Loucy (cell line): Measurements from ENCODE around the gene ZNF142.

Experiments used
- H2AFZ ChIP-seq: fragments of 200-600 bp; sonication (generic); 2 replicates; pipeline ENCODE4 v1.6.0; 2016; ENCODE audit warnings: antibody characterized with exemption, mild to moderate bottlenecking, low read length, moderate library complexity
- H3F3A ChIP-seq: fragments of 200-600 bp; 2 replicates; pipeline ENCODE4 v1.6.0; 2016; ENCODE audit warnings: antibody characterized with exemption, low read depth, mild to moderate bottlenecking
- H3K27me3 ChIP-seq: fragments of 200-600 bp; sonication (generic); 2 replicates; pipeline ENCODE4 v1.6.1; 2014; ENCODE audit warnings: low read length, mild to moderate bottlenecking; ENCODE audit not compliant: insufficient read depth, poor library complexity, severe bottlenecking
- H3K36me3 ChIP-seq: fragments of 200-600 bp; sonication (generic); 2 replicates; pipeline ENCODE4 v1.6.1; 2016; ENCODE audit warnings: low read length; ENCODE audit not compliant: insufficient read depth
- H3K4me1 ChIP-seq: fragments of 200-600 bp; sonication (generic); 2 replicates; pipeline ENCODE4 v1.5.1; 2014; ENCODE audit warnings: low read length, mild to moderate bottlenecking; ENCODE audit not compliant: insufficient read depth, poor library complexity, severe bottlenecking
- H3K4me2 ChIP-seq: fragments of 200-600 bp; sonication (generic); 2 replicates; pipeline ENCODE4 v1.6.0; 2014; ENCODE audit warnings: antibody characterized with exemption, low read length, low read depth, mild to moderate bottlenecking; ENCODE audit not compliant: poor library complexity, severe bottlenecking
- H3K4me3 ChIP-seq: fragments of 200-600 bp; sonication (generic); 2 replicates; pipeline ENCODE4 v1.5.1; 2014; ENCODE audit warnings: low read length, mild to moderate bottlenecking, mixed read lengths; ENCODE audit not compliant: poor library complexity, severe bottlenecking
- H3K79me2 ChIP-seq: fragments of 200-600 bp; sonication (generic); 2 replicates; pipeline ENCODE4 v1.6.1; 2014; ENCODE audit warnings: low read length; ENCODE audit not compliant: insufficient read depth
- H3K9ac ChIP-seq: fragments of 200-600 bp; sonication (generic); 2 replicates; pipeline ENCODE4 v1.6.0; 2014; ENCODE audit warnings: mild to moderate bottlenecking, low read depth, low read length, moderate library complexity; ENCODE audit not compliant: poor library complexity, severe bottlenecking
- H3K9me2 ChIP-seq: fragments of 200-600 bp; sonication (generic); replicated peaks from 2 replicates; pipeline ENCODE4 v1.6.1; 2016; ENCODE audit warnings: low read depth, low read length, mixed read lengths
- H3K9me3 ChIP-seq: fragments of 200-600 bp; sonication (generic); 2 replicates; pipeline ENCODE4 v1.6.1; 2014; ENCODE audit warnings: mild to moderate bottlenecking, antibody characterized with exemption, low read length, low read depth; ENCODE audit not compliant: insufficient read depth
- H4K20me1 ChIP-seq: fragments of 200-600 bp; sonication (generic); 2 replicates; pipeline ENCODE4 v1.6.0; 2014; ENCODE audit warnings: antibody characterized with exemption, low read length, mild to moderate bottlenecking; ENCODE audit not compliant: insufficient read depth, poor library complexity, severe bottlenecking
- CTCF ChIP-seq: fragments of 200-600 bp; sonication (generic); conservative IDR thresholded peaks from 2 replicates; pipeline ENCODE4 v1.5.1; 2014; ENCODE audit warnings: mild to moderate bottlenecking, antibody characterized with exemption, low read length
- EZH2phosphoT487 ChIP-seq: fragments of 200-600 bp; IDR thresholded peaks from 2 replicates; pipeline ENCODE4 v1.6.1; 2018; ENCODE audit warnings: antibody characterized with exemption, mild to moderate bottlenecking, moderate library complexity, borderline replicate concordance

Gene ZNF142

GRCh38 chr2:218645126-218645525 lies 14.3 kb downstream of the ZNF142 start:
- Histone ChIP-seq H3K36me3 (peaks cover 63% of the 10 kb centered on the region; the same call in 1 of the 2 replicates), H2AFZ (no peak overlapping the region), H3K9me2 (no peaks in the 10 kb centered on the region), H3K79me2 (no peaks in the 10 kb centered on the region; the same call in 1 of the 2 replicates), H4K20me1 (no peaks in the 10 kb centered on the region), H3K9ac (no peak overlapping the region), H3F3A (no peaks in the 10 kb centered on the region), H3K4me2 (no peak overlapping the region), H3K4me3 (no peak overlapping the region), H3K9me3 (no peaks in the 10 kb centered on the region), H3K27me3 (no peaks in the 10 kb centered on the region), H3K4me1 (no peaks in the 10 kb centered on the region)
- TF ChIP-seq CTCF = no peak
- TF ChIP-seq EZH2phosphoT487 = no peak

- Histone ChIP-seq H3K9ac (no peak overlapping the region), H4K20me1 (no peaks in the 10 kb centered on the region), H3K79me2 (no peaks in the 10 kb centered on the region; the same call in 1 of the 2 replicates), H3K4me2 (no peak overlapping the region), H3K4me1 (no peaks in the 10 kb centered on the region), H3K27me3 (no peaks in the 10 kb centered on the region), H3K9me2 (no peaks in the 10 kb centered on the region), H3K36me3 (peaks cover 62% of the 10 kb centered on the region; the same call in 1 of the 2 replicates), H3F3A (no peaks in the 10 kb centered on the region), H3K4me3 (no peak overlapping the region), H2AFZ (no peak overlapping the region), H3K9me3 (no peaks in the 10 kb centered on the region)
- TF ChIP-seq CTCF (no peak), EZH2phosphoT487 (no peak)
These were observed 14.7 kb downstream of the ZNF142 start for GRCh38 chr2:218644721-218645120.

GRCh38 chr2:218643751-218644310 lies 15.6 kb downstream of the ZNF142 start:
- TF ChIP-seq CTCF = no peak
- TF ChIP-seq EZH2phosphoT487 = no peak
- H3K27me3 ChIP-seq = no peaks in the 10 kb centered on the region
- H3K9me2 ChIP-seq = no peaks in the 10 kb centered on the region
- no peaks in the 10 kb centered on the region; the same call in 1 of the 2 replicates for H3K79me2 ChIP-seq
- H3K9me3 ChIP-seq = no peaks in the 10 kb centered on the region
- H2AFZ ChIP-seq = no peak overlapping the region
- no peaks in the 10 kb centered on the region for H3F3A ChIP-seq
- H4K20me1 ChIP-seq = no peaks in the 10 kb centered on the region
- no peak overlapping the region for H3K9ac ChIP-seq
- H3K36me3 ChIP-seq = peaks cover 61% of the 10 kb centered on the region; the same call in 1 of the 2 replicates
- H3K4me2 ChIP-seq = no peak overlapping the region
- no peaks in the 10 kb centered on the region for H3K4me1 ChIP-seq
- H3K4me3 ChIP-seq = no peak overlapping the region
